ENCODE results near the gene SLC13A4.
A peak's percentile ranks its signal among the peaks of the same experiment; 100 is the strongest.
"Not testable (repeated sequence)": the region's sequence is repeated elsewhere in the genome, so short reads cannot be mapped to it uniquely, and the experiment has no call there.

The SLC13A4 gene

GRCh38 chr7:135659159-135659846, 68.7 kb downstream of the SLC13A4 start:
- H3K36me3 Mint-ChIP-seq, result peaks cover 2% of the 10 kb centered on the region
- H3K27me3 Mint-ChIP-seq, result no peaks in the 10 kb centered on the region
- H3K4me3 Mint-ChIP-seq, result no peak overlapping the region
- no peaks in the 10 kb centered on the region for H3K9me3 Mint-ChIP-seq (ENCODE audit: low read depth)
- peaks cover 20% of the 10 kb centered on the region for H3K4me1 Mint-ChIP-seq (ENCODE audit: low read depth)
- H3K27ac Mint-ChIP-seq, result no peak overlapping the region

GRCh38 chr7:135658564-135658963, 69.4 kb downstream of the SLC13A4 start:
- Mint-ChIP-seq H3K4me3 (no peak overlapping the region), H3K4me1 (ENCODE audit: low read depth) (peaks cover 13% of the 10 kb centered on the region), H3K27ac (no peak overlapping the region), H3K27me3 (no peaks in the 10 kb centered on the region), H3K9me3 (ENCODE audit: low read depth) (no peaks in the 10 kb centered on the region), H3K36me3 (peaks cover 2% of the 10 kb centered on the region)

GRCh38 chr7:135653340-135654080, 74.5 kb downstream of the SLC13A4 start:
- Mint-ChIP-seq H3K4me1 (ENCODE audit: low read depth) (no peaks in the 10 kb centered on the region), H3K4me3 (no peak overlapping the region), H3K36me3 (no peaks in the 10 kb centered on the region), H3K27ac (no peak overlapping the region), H3K27me3 (no peaks in the 10 kb centered on the region), H3K9me3 (ENCODE audit: low read depth) (no peaks in the 10 kb centered on the region)

- H3K36me3 Mint-ChIP-seq, result peaks cover 4% of the 10 kb centered on the region
- no peak overlapping the region for H3K4me3 Mint-ChIP-seq
- no peaks in the 10 kb centered on the region for H3K27me3 Mint-ChIP-seq
- no peaks in the 10 kb centered on the region for H3K4me1 Mint-ChIP-seq (ENCODE audit: low read depth)
- no peaks in the 10 kb centered on the region for H3K9me3 Mint-ChIP-seq (ENCODE audit: low read depth)
- H3K27ac Mint-ChIP-seq, result no peak overlapping the region
These were observed 77.0 kb downstream of the SLC13A4 start for GRCh38 chr7:135650831-135651573.

- Mint-ChIP-seq H3K36me3 (peaks cover 4% of the 10 kb centered on the region), H3K27ac (no peak overlapping the region), H3K9me3 (ENCODE audit: low read depth) (no peaks in the 10 kb centered on the region), H3K4me3 (no peak overlapping the region), H3K27me3 (no peaks in the 10 kb centered on the region), H3K4me1 (ENCODE audit: low read depth) (no peaks in the 10 kb centered on the region)
These were observed 79.8 kb downstream of the SLC13A4 start for GRCh38 chr7:135648235-135648634.

- H3K9me3 Mint-ChIP-seq (ENCODE audit: low read depth), result no peaks in the 10 kb centered on the region
These were observed 80.2 kb downstream of the SLC13A4 start for GRCh38 chr7:135647755-135648154.

GRCh38 chr7:135645296-135645904, 82.6 kb downstream of the SLC13A4 start:
- Mint-ChIP-seq H3K36me3 (peaks cover 5% of the 10 kb centered on the region), H3K4me1 (ENCODE audit: low read depth) (no peaks in the 10 kb centered on the region), H3K4me3 (no peak overlapping the region), H3K9me3 (ENCODE audit: low read depth) (no peaks in the 10 kb centered on the region), H3K27me3 (no peaks in the 10 kb centered on the region), H3K27ac (no peak overlapping the region)

More at GRCh38 chr7:135647755-135648154, 80.2 kb downstream of the SLC13A4 start:
- no peak overlapping the region for H3K27ac Mint-ChIP-seq
- peaks cover 4% of the 10 kb centered on the region for H3K36me3 Mint-ChIP-seq
- H3K27me3 Mint-ChIP-seq, result no peaks in the 10 kb centered on the region
- H3K4me3 Mint-ChIP-seq, result no peak overlapping the region
- no peaks in the 10 kb centered on the region for H3K4me1 Mint-ChIP-seq (ENCODE audit: low read depth)

GRCh38 chr7:135644729-135645128, 83.3 kb downstream of the SLC13A4 start:
- H3K36me3 Mint-ChIP-seq, result peaks cover 9% of the 10 kb centered on the region

GRCh38 chr7:135644154-135644553, 83.8 kb downstream of the SLC13A4 start:
- H3K27me3 Mint-ChIP-seq, result no peaks in the 10 kb centered on the region
- H3K36me3 Mint-ChIP-seq, result peaks cover 10% of the 10 kb centered on the region
- no peaks in the 10 kb centered on the region for H3K4me1 Mint-ChIP-seq (ENCODE audit: low read depth)
- no peaks in the 10 kb centered on the region for H3K9me3 Mint-ChIP-seq (ENCODE audit: low read depth)
- no peak overlapping the region for H3K4me3 Mint-ChIP-seq
- peak overlapping the region; percentile 37 for H3K27ac Mint-ChIP-seq

More at GRCh38 chr7:135644729-135645128, 83.3 kb downstream of the SLC13A4 start:
- H3K4me3 Mint-ChIP-seq, result no peak overlapping the region
- no peaks in the 10 kb centered on the region for H3K27me3 Mint-ChIP-seq
- H3K4me1 Mint-ChIP-seq (ENCODE audit: low read depth), result no peaks in the 10 kb centered on the region
- H3K9me3 Mint-ChIP-seq (ENCODE audit: low read depth), result no peaks in the 10 kb centered on the region
- no peak overlapping the region for H3K27ac Mint-ChIP-seq

- H3K9me3 Mint-ChIP-seq (ENCODE audit: low read depth); H3K4me3 Mint-ChIP-seq; H3K27ac Mint-ChIP-seq; H3K27me3 Mint-ChIP-seq; H3K4me1 Mint-ChIP-seq (ENCODE audit: low read depth): not testable (repeated sequence)
- H3K36me3 Mint-ChIP-seq, result peaks cover 12% of the 10 kb centered on the region
These were observed 88.3 kb downstream of the SLC13A4 start for GRCh38 chr7:135639690-135640089.

- peaks cover 10% of the 10 kb centered on the region for H3K36me3 Mint-ChIP-seq
- H3K4me1 Mint-ChIP-seq (ENCODE audit: low read depth), result no peaks in the 10 kb centered on the region
- no peak overlapping the region for H3K27ac Mint-ChIP-seq
- H3K4me3 Mint-ChIP-seq, result no peak overlapping the region
- H3K9me3 Mint-ChIP-seq (ENCODE audit: low read depth), result no peaks in the 10 kb centered on the region
- no peaks in the 10 kb centered on the region for H3K27me3 Mint-ChIP-seq
These were observed 93.7 kb downstream of the SLC13A4 start for GRCh38 chr7:135634191-135634878.
